WERI-Rb-1 (cell line): Measurements from ENCODE around the gene TTLL3.

Source experiments
- DNase-seq: peaks from one replicate; pipeline ENCODE4 v3.0.0-alpha.2; 2020
- H3K27ac ChIP-seq: fragments of 250-450 bp; sonication (Bioruptor Pico); 2 replicates; pipeline ENCODE4 v1.5.1; 2020; ENCODE audit warnings: mild to moderate bottlenecking, moderate library complexity
- H3K27me3 ChIP-seq: fragments of 250-450 bp; sonication (Bioruptor Pico); 2 replicates; pipeline ENCODE4 v1.5.1; 2021; ENCODE audit warnings: mild to moderate bottlenecking, low read depth, moderate library complexity; ENCODE audit not compliant: insufficient read depth, severe bottlenecking
- H3K36me3 ChIP-seq: fragments of 250-450 bp; sonication (Bioruptor Pico); 2 replicates; pipeline ENCODE4 v1.5.1; 2020; ENCODE audit warnings: mild to moderate bottlenecking, moderate library complexity
- H3K4me3 ChIP-seq: 2 replicates; pipeline ENCODE4 v1.5.1; 2011; ENCODE audit warnings: low read depth, mild to moderate bottlenecking, control low read depth, low read length
- H3K9me3 ChIP-seq: fragments of 250-450 bp; sonication (Bioruptor Pico); 2 replicates; pipeline ENCODE4 v1.5.1; 2021; ENCODE audit warnings: mild to moderate bottlenecking, moderate library complexity; ENCODE audit not compliant: severe bottlenecking
- TF ChIP-seq, protein P1 (sequence below): IDR thresholded peaks from 2 replicates; pipeline ENCODE4 v1.5.1; 2011; ENCODE audit warnings: low read depth, mild to moderate bottlenecking, control low read depth, inconsistent platforms, low read length

The TTLL3 gene

DNA sequence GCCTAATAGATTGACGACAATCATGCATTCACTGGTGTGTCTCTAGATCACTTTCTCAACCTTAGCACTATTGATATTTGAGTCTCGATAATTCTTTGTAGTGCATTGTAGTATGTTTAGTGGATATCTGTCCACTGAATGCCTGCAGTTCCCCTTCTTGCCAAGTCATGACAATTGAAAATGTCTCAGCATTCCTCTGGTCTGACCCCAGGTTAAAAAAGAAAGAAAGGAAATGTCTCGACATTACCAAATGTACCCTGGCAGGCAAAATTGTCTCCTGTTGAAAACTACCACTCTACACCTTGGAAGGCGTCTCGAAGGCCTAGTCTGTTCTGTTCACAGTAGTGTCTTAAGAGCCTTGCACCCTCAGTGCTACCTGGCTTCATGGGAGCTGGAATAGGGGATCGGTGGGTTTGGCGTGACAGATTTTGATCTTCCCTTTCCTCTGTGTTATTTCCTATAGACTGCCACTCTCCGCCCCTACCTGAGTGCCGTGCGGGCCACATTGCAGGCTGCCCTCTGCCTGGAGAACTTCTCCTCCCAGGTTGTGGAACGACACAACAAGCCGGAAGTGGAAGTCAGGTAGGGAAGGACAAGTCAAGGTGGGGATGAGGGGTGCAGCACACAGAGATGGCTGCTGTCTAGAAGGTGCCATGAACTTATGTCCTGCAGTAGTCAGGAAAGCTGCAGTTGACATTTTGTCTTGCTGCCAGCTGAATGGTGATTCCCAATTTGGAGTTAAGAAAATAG, 12.7 kb upstream of the TTLL3 start:
- TF ChIP-seq, protein P1, sequence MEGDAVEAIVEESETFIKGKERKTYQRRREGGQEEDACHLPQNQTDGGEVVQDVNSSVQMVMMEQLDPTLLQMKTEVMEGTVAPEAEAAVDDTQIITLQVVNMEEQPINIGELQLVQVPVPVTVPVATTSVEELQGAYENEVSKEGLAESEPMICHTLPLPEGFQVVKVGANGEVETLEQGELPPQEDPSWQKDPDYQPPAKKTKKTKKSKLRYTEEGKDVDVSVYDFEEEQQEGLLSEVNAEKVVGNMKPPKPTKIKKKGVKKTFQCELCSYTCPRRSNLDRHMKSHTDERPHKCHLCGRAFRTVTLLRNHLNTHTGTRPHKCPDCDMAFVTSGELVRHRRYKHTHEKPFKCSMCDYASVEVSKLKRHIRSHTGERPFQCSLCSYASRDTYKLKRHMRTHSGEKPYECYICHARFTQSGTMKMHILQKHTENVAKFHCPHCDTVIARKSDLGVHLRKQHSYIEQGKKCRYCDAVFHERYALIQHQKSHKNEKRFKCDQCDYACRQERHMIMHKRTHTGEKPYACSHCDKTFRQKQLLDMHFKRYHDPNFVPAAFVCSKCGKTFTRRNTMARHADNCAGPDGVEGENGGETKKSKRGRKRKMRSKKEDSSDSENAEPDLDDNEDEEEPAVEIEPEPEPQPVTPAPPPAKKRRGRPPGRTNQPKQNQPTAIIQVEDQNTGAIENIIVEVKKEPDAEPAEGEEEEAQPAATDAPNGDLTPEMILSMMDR = no peak
- Histone ChIP-seq H3K4me3 (no peak overlapping the region), H3K36me3 (peaks cover 54% of the 10 kb centered on the region)

DNA sequence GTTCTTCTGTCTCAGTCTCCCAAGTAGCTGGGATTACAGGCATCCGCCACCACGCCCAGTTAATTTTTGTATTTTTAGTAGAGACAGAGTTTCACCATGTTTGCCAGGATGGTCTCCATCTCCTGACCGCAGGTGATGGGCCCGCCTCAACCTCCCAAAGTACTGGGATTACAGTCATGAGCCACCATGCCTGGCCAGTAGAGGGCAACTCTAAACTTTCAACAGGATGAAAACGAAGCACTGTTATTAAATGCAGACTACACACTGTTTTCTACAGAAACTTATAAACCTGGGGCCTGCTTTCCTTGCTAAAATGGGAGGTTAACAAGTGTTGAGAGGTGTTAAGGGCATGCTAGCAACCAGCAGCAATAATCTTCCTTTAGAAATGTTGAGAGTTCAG, 9.5 kb upstream of the TTLL3 start:
- no peak overlapping the region for H3K27ac ChIP-seq
- no peak for DNase-seq
- TF ChIP-seq, protein P1 = peak; percentile 47
- no peak overlapping the region for H3K4me3 ChIP-seq
- H3K9me3 ChIP-seq = no peaks in the 10 kb centered on the region
- peaks cover 79% of the 10 kb centered on the region for H3K36me3 ChIP-seq
- H3K27me3 ChIP-seq = no peaks in the 10 kb centered on the region

More for the DNA sequence above, 12.7 kb upstream of the TTLL3 start:
- no peaks in the 10 kb centered on the region for H3K9me3 ChIP-seq
- no peaks in the 10 kb centered on the region for H3K27me3 ChIP-seq
- DNase-seq = no peak
- H3K27ac ChIP-seq = no peak overlapping the region

DNA sequence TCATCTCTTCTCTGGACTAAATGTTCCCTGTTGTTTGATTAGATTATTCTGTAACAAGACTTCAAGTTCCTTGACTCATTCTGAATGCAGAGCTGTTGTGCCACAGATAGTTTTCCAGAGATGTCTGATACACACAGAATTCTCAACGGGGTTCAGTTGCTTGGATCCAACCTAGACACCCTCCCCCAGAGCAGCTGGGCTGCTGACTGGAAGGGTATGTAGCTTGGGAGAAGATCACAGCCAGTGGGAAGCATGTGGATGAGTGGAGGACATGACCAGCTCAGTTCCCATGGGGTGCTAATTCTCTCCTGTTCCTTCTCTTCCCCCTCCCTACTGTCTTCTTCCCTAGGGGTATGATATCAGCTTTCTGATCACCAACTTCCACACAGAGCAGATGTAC, 6.6 kb upstream of the TTLL3 start:
- TF ChIP-seq, protein P1 = no peak
- Histone ChIP-seq H3K27ac (no peak overlapping the region), H3K9me3 (no peaks in the 10 kb centered on the region), H3K36me3 (peaks cover 70% of the 10 kb centered on the region), H3K4me3 (no peak overlapping the region), H3K27me3 (no peaks in the 10 kb centered on the region)
- no peak for DNase-seq

DNA sequence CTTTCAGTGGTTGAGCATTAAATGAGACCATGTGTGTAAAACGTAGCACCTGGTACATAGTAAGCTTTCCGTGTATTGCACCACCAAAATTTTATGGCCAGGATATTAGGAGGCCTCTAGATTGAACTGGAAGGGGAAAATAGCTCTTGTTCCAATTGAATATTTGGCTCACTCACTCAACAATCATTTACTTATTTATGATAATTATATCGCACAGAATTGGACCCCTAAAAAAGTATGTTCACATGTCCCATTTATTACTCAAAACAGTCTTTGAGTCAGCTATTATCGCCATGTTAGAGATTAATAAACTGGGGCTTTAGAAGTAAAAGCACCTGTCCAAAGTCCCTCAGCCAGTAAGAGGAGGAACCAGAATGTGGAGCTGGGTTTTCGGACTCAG, 5.1 kb upstream of the TTLL3 start:
- TF ChIP-seq, protein P1 = no peak
- Histone ChIP-seq H3K36me3 (peaks cover 55% of the 10 kb centered on the region), H3K4me3 (no peak overlapping the region), H3K9me3 (no peaks in the 10 kb centered on the region), H3K27me3 (no peaks in the 10 kb centered on the region), H3K27ac (no peak overlapping the region)
- no peak for DNase-seq

DNA sequence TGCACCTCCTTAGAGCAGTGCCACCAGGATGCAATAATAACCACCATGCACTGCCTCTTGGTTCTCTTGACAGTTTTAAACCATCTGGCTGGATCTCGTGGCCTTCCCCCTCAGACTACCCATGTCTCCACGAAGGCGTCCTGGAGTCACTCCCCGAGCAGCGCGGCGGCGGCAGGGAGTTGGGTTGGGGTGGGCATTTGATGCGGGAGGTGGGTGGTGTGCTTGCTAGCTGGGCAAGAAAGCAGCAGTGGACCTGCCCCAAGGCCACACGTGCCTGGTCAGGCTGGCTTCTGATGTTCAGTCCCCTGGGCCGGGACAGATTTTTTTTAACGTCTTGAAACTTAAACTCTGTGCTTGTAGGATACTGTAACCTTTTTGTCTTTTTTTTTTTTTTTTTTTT, 3.9 kb upstream of the TTLL3 start:
- Histone ChIP-seq H3K27me3 (no peaks in the 10 kb centered on the region), H3K36me3 (peaks cover 45% of the 10 kb centered on the region), H3K4me3 (no peak overlapping the region), H3K27ac (no peak overlapping the region), H3K9me3 (no peaks in the 10 kb centered on the region)
- no peak for DNase-seq
- TF ChIP-seq, protein P1 = no peak
